ENCODE results near the gene NR2C2.

DNA sequence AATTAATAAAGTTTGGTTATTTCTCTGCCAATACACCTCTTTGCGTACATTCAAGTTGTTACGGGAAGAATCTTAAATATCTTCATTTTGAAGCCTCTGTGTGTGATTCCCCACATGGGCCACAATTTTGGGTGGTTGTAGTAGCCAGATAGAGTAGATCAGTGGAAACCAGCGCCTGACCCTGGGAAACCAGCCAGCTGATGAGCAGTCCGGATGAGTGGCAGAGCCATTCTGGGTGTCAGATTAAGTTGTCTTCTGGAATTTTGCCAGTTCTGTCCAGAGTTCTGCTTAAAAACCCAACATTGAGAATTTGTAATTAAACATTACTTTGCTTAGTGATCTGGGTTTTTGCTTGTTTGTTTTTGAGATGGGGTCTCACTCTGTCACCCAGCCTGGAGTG is 68.1 kb downstream of the NR2C2 start:
- TF ChIP-seq, protein P1, sequence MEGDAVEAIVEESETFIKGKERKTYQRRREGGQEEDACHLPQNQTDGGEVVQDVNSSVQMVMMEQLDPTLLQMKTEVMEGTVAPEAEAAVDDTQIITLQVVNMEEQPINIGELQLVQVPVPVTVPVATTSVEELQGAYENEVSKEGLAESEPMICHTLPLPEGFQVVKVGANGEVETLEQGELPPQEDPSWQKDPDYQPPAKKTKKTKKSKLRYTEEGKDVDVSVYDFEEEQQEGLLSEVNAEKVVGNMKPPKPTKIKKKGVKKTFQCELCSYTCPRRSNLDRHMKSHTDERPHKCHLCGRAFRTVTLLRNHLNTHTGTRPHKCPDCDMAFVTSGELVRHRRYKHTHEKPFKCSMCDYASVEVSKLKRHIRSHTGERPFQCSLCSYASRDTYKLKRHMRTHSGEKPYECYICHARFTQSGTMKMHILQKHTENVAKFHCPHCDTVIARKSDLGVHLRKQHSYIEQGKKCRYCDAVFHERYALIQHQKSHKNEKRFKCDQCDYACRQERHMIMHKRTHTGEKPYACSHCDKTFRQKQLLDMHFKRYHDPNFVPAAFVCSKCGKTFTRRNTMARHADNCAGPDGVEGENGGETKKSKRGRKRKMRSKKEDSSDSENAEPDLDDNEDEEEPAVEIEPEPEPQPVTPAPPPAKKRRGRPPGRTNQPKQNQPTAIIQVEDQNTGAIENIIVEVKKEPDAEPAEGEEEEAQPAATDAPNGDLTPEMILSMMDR (IDR thresholded peaks at IDR 0.05) = no peak
- TF ChIP-seq POLR2A (IDR thresholded peaks at IDR 0.05) = no peak
